SK-N-SH (cell line): ENCODE measurements around the gene MRPL23. TPM values are rescaled to one million over a fixed set of nuclear protein-coding genes. Genes with fewer than 3 reads are reported as not detected.

Experiments used
- CTCF ChIA-PET: fragments of 300-600, 350-600 bp; formaldehyde crosslinking; extraction: SDS; loops from one replicate; lab custom pipeline; 2021; lab: Yijun Ruan, JAX
- POLR2A ChIA-PET: fragments of 350-600 bp; sonication (Branson Sonifier 250); formaldehyde crosslinking; extraction: SDS; loops from one replicate; lab custom pipeline; 2020; ENCODE audit warnings: antibody characterized with exemption, inconsistent platforms; lab: Yijun Ruan, JAX
- DNase-seq: peaks from one replicate; pipeline ENCODE4 v3.0.0; 2012
- H2AFZ ChIP-seq: fragments of 200-600 bp; sonication (generic); 2 replicates; pipeline ENCODE4 v1.8.1; 2016; ENCODE audit warnings: antibody characterized with exemption, mild to moderate bottlenecking, low read depth
- H3F3A ChIP-seq: fragments of 200-600 bp; sonication (generic); replicated peaks from 2 replicates; pipeline ENCODE3; 2016; ENCODE audit warnings: antibody characterized with exemption, mild to moderate bottlenecking; ENCODE audit not compliant: insufficient read depth
- H3K27ac ChIP-seq, 2 experiments: fragments of 200-500 bp in 1 of 2; fragments of 200-600 bp in 1 of 2; sonication (Bioruptor generic) in 1 of 2; sonication (generic), shearing (Covaris generic) in 1 of 2; 2 replicates each; pipeline versions ENCODE4 v1.5.1 to v1.6.1; 2014 to 2016; ENCODE audit warnings: low read depth in 2 of 2, inconsistent platforms in 1 of 2, low read length in 1 of 2, mild to moderate bottlenecking in 1 of 2, mixed read lengths in 1 of 2
- H3K27me3 ChIP-seq: fragments of 200-600 bp; sonication (generic), shearing (Covaris generic); 2 replicates; pipeline ENCODE4 v1.6.1; 2016; ENCODE audit warnings: mixed run types; ENCODE audit not compliant: insufficient read depth
- H3K36me3 ChIP-seq, 2 experiments: fragments of 200-500 bp in 1 of 2; fragments of 200-600 bp in 1 of 2; sonication (Bioruptor generic) in 1 of 2; sonication (generic) in 1 of 2; replicated peaks in 1 of 2; 2 replicates each; pipeline versions ENCODE3 to v1.5.1; 2014 to 2016; ENCODE audit warnings: low read length in 1 of 2, mild to moderate bottlenecking in 1 of 2; ENCODE audit not compliant: insufficient read depth in 2 of 2, control insufficient read depth in 1 of 2
- H3K4me1 ChIP-seq, 2 experiments: fragments of 200-500 bp in 1 of 2; fragments of 200-600 bp in 1 of 2; sonication (Bioruptor generic) in 1 of 2; sonication (generic), shearing (Covaris generic) in 1 of 2; 2 replicates each; pipeline versions ENCODE4 v1.5.1 to v1.6.1; 2014 to 2016; ENCODE audit warnings: low read depth in 1 of 2, low read length in 1 of 2, mixed run types in 1 of 2; ENCODE audit not compliant: insufficient read depth in 2 of 2, control insufficient read depth in 1 of 2
- H3K4me2 ChIP-seq: fragments of 200-600 bp; sonication (generic), shearing (Covaris generic); 2 replicates; pipeline ENCODE4 v1.6.1; 2017; ENCODE audit warnings: mixed run types
- H3K4me3 ChIP-seq, 2 experiments: fragments of 200-500 bp in 1 of 2; fragments of 200-600 bp in 1 of 2; sonication (Bioruptor generic) in 1 of 2; sonication (generic), shearing (Covaris generic) in 1 of 2; 2 replicates each; pipeline versions ENCODE4 v1.5.1 to v1.8.1; 2014 to 2016; ENCODE audit warnings: low read depth in 2 of 2, inconsistent platforms in 1 of 2, low read length in 1 of 2, mild to moderate bottlenecking in 1 of 2, mixed read lengths in 1 of 2, moderate library complexity in 1 of 2
- H3K79me2 ChIP-seq: fragments of 200-600 bp; sonication (generic); 2 replicates; pipeline ENCODE4 v1.8.1; 2017; ENCODE audit warnings: mild to moderate bottlenecking; ENCODE audit not compliant: insufficient read depth
- H3K9ac ChIP-seq: fragments of 200-600 bp; sonication (generic); 2 replicates; pipeline ENCODE4 v1.6.1; 2017; ENCODE audit warnings: mixed run types
- H3K9me2 ChIP-seq: fragments of 200-600 bp; sonication (generic); 2 replicates; pipeline ENCODE4 v1.6.1; 2017; ENCODE audit warnings: mixed run types
- H3K9me3 ChIP-seq: fragments of 200-600 bp; sonication (generic); 2 replicates; pipeline ENCODE4 v1.6.1; 2017; ENCODE audit warnings: mixed run types, mild to moderate bottlenecking, moderate library complexity
- H4K20me1 ChIP-seq: fragments of 200-600 bp; sonication (generic); 2 replicates; pipeline ENCODE4 v1.6.1; 2017; ENCODE audit warnings: mild to moderate bottlenecking, mixed run types; ENCODE audit not compliant: insufficient read depth
- EP300 ChIP-seq, 2 experiments: IDR thresholded peaks; 2 replicates each; pipeline versions ENCODE4 v1.4.0 to v1.6.1; 2012; ENCODE audit warnings: borderline replicate concordance in 1 of 2, low read depth in 1 of 2, low read length in 1 of 2
- FOSL2 ChIP-seq: IDR thresholded peaks from 2 replicates; pipeline ENCODE4 v1.4.0; 2012; ENCODE audit warnings: low read depth, mild to moderate bottlenecking, moderate library complexity, borderline replicate concordance
- FOXM1 ChIP-seq: IDR thresholded peaks from 2 replicates; pipeline ENCODE4 v1.4.0; 2012; ENCODE audit warnings: low read depth, mild to moderate bottlenecking
- MAX ChIP-seq: IDR thresholded peaks from 2 replicates; pipeline ENCODE4 v1.4.0; 2012; ENCODE audit warnings: low read depth
- MEF2A ChIP-seq: IDR thresholded peaks from 2 replicates; pipeline ENCODE4 v1.4.0; 2012; ENCODE audit warnings: low read depth, borderline replicate concordance
- NRF1 ChIP-seq: IDR thresholded peaks from 2 replicates; pipeline ENCODE4 v1.6.1; 2012; ENCODE audit warnings: low read depth, mild to moderate bottlenecking, low read length
- PBX3 ChIP-seq: IDR thresholded peaks from 2 replicates; pipeline ENCODE4; 2012
- RFX5 ChIP-seq: IDR thresholded peaks from 2 replicates; pipeline ENCODE4 v1.6.1; 2012; ENCODE audit warnings: mild to moderate bottlenecking, improper control_type of control experiment, low read length
- SIN3A ChIP-seq: IDR thresholded peaks from 2 replicates; pipeline ENCODE4 v1.6.1; 2012; ENCODE audit warnings: low read depth, mild to moderate bottlenecking, low read length, moderate library complexity, borderline replicate concordance
- TAF1 ChIP-seq: IDR thresholded peaks from 2 replicates; pipeline ENCODE4 v1.6.1; 2012; ENCODE audit warnings: low read depth, mild to moderate bottlenecking, low read length, moderate library complexity, borderline replicate concordance
- YY1 ChIP-seq: IDR thresholded peaks from 2 replicates; pipeline ENCODE4 v1.4.0; 2012; ENCODE audit warnings: low read depth, mild to moderate bottlenecking
- WGBS: methylation state at CpG from one replicate; pipeline ENCODE4 v1.1.6; 2017; ENCODE audit warnings: low lambda C conversion rate; 5-methylcytosine and 5-hydroxymethylcytosine counted together
- polyA plus RNA-seq, 3 experiments: library from polyadenylated mRNA; depleted of rRNA; stranded (reverse); fragments of >200 nt; gene quantifications; 2 replicates each; pipeline ENCODE4 v1.2.3, GENCODE V29; 2012
- TF ChIP-seq, protein P1 (sequence below): fragments of 150-350 bp; IDR thresholded peaks from 2 replicates; pipeline ENCODE4 v1.6.1; 2017; ENCODE audit warnings: antibody characterized with exemption, low read length, low read depth, borderline replicate concordance
- TF ChIP-seq, protein P2 (sequence below): IDR thresholded peaks from 2 replicates; pipeline ENCODE4 v1.4.0; 2012; ENCODE audit warnings: low read depth, borderline replicate concordance

The MRPL23 gene
- polyA plus RNA-seq, 1 of the 3 experiments (the other 2 are of a cell fraction) = 264 TPM

DNA sequence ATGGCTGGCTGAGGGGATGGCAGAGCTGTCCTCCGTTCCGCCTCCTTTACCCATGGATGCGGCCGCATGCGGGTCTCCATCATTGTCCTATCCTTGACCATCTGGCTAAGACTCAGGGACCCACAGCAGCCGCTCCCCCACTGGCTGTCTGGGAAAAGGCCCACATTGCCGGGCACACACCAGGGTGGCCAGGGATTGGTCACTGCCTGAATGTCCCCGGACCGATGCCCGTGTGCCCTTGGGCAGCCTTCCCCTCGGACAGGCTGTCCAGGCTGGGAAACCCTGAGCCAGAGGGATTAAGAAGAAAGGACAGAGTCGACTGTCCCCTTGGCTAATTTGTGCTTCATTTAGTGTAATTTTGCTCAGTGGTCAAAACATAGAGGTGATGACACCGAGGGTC lies 28.1 kb downstream of the MRPL23 start:
- H3K4me2 ChIP-seq = no peak overlapping the region
- CTCF ChIA-PET = interaction anchor here (0.7 to 3.1 kb wide), 3 partner anchors 99 to 322 kb away, joined by 3 to 8 read pairs (median 5); no protein-coding TSS in a partner anchor
- H3K4me1 ChIP-seq = no peaks in the 10 kb centered on the region
- no peaks in the 10 kb centered on the region for H3K9me3 ChIP-seq
- DNase-seq = no peak
- H3K36me3 ChIP-seq = no peaks in the 10 kb centered on the region
- no peak for TF ChIP-seq SIN3A
- TF ChIP-seq FOSL2 = no peak
- no peak for TF ChIP-seq YY1
- no peak for TF ChIP-seq RFX5
- TF ChIP-seq, protein P1, sequence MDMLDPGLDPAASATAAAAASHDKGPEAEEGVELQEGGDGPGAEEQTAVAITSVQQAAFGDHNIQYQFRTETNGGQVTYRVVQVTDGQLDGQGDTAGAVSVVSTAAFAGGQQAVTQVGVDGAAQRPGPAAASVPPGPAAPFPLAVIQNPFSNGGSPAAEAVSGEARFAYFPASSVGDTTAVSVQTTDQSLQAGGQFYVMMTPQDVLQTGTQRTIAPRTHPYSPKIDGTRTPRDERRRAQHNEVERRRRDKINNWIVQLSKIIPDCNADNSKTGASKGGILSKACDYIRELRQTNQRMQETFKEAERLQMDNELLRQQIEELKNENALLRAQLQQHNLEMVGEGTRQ = no peak
- TF ChIP-seq TAF1 = no peak
- no peak for TF ChIP-seq FOXM1
- TF ChIP-seq, protein P2, sequence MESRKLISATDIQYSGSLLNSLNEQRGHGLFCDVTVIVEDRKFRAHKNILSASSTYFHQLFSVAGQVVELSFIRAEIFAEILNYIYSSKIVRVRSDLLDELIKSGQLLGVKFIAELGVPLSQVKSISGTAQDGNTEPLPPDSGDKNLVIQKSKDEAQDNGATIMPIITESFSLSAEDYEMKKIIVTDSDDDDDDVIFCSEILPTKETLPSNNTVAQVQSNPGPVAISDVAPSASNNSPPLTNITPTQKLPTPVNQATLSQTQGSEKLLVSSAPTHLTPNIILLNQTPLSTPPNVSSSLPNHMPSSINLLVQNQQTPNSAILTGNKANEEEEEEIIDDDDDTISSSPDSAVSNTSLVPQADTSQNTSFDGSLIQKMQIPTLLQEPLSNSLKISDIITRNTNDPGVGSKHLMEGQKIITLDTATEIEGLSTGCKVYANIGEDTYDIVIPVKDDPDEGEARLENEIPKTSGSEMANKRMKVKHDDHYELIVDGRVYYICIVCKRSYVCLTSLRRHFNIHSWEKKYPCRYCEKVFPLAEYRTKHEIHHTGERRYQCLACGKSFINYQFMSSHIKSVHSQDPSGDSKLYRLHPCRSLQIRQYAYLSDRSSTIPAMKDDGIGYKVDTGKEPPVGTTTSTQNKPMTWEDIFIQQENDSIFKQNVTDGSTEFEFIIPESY = no peak
- no peak for TF ChIP-seq EP300 (IDR thresholded peaks at IDR 0.05; ENCODE audit: borderline replicate concordance in 1 of 2, low read depth in 1 of 2, low read length in 1 of 2)
- TF ChIP-seq NRF1 = no peak
- TF ChIP-seq MEF2A = no peak
- TF ChIP-seq PBX3 = no peak
- TF ChIP-seq MAX = no peak
- no peaks in the 10 kb centered on the region for H3K79me2 ChIP-seq
- H3K4me3 ChIP-seq = no peak overlapping the region
- H3K9ac ChIP-seq = no peak overlapping the region
- no CpG with 5 or more reads among the region's 13 CpGs for WGBS
- H3F3A ChIP-seq = no peaks in the 10 kb centered on the region
- H4K20me1 ChIP-seq = no peaks in the 10 kb centered on the region
- H3K27ac ChIP-seq = no peak overlapping the region
- POLR2A ChIA-PET = no interaction called here
- no peaks in the 10 kb centered on the region for H3K9me2 ChIP-seq
- no peaks in the 10 kb centered on the region for H3K27me3 ChIP-seq
- H2AFZ ChIP-seq = no peak overlapping the region
